Measurements from ENCODE around the gene HIGD1A. TPM values are rescaled to one million over a fixed set of nuclear protein-coding genes. Genes with fewer than 3 reads are reported as not detected.

Gene HIGD1A
- total and polyA plus RNA-seq, 9 of the 15 experiments (the other 6 are each of a cell fraction or from before 2014, with no cell fraction given), result 165 to 1,185 (median 333) TPM

DNA sequence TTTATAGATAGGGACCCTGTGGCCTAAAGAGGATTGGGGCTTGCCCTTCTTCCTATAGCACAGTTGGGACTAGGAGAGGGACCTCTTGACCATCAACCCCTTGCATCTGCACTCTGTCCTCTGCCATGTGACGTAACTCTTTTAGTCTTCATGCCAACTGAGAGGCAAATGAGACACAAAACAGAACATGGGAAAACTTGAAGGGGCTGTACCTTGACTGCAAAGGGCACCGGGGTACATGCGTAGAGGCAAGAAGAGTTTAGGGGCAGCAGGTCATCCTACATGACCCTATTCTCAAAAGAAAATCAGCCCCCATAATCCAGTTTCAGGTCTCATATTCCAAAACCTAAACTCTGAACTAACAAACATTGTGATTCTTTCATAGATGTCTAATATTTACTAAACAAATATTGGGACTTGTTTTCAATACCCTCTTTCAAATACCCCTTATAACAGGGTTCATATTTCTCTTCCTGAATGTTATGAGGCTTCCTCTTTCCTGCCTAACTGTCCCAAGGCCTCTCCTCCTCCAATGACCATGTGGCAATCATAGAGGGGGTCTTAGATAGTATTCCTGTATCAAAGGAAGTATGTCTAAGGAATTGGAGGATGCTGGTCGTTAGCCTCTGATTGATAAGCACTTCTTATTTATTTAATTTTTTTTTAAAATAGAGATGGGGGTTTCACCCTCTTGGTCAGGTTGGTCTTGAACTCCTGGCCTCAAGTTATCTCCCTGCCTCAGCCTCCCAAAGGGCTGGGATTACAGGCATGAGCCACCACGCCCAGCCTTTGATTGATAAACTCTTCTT is 25.5 kb upstream of the HIGD1A start:
- DNase-seq (ENCODE audit: extremely low read depth in 1 of 4, low spot score in 3 of 4) (no peak), ATAC-seq (no peak), FAIRE-seq (no peak)
- intact Hi-C loops (cut with micrococcal nuclease), result loop anchor here (1.0 to 10.0 kb wide), 4 partner anchors 49 to 328 kb away; partner anchors contain the start of gene VIPR1
- TF ChIP-seq, protein P1, sequence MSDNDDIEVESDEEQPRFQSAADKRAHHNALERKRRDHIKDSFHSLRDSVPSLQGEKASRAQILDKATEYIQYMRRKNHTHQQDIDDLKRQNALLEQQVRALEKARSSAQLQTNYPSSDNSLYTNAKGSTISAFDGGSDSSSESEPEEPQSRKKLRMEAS (CRISPR knock-in tag; IDR thresholded peaks at IDR 0.05), result no peak
- TF ChIP-seq TAL1 (IDR thresholded peaks at IDR 0.05), result no peak
- TF ChIP-seq HEY1 (CRISPR knock-in tag; IDR thresholded peaks at IDR 0.05; ENCODE audit: borderline replicate concordance), result no peak
- TF ChIP-seq, protein P2, sequence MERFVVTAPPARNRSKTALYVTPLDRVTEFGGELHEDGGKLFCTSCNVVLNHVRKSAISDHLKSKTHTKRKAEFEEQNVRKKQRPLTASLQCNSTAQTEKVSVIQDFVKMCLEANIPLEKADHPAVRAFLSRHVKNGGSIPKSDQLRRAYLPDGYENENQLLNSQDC (CRISPR knock-in tag; IDR thresholded peaks at IDR 0.05), result no peak
- 0 out of 2 replicates have a peak, but pooled peaks have one; percentile 3 for TF ChIP-seq CHD2 (IDR thresholded peaks at IDR 0.05; ENCODE audit: low read depth, low read length)
- no peak for TF ChIP-seq BRD9 (IDR thresholded peaks at IDR 0.05; ENCODE audit: low read depth, partially characterized antibody)
- no peak for TF ChIP-seq CBX5 (IDR thresholded peaks at IDR 0.05; ENCODE audit: borderline replicate concordance, low read depth)
- TF ChIP-seq, protein P3, sequence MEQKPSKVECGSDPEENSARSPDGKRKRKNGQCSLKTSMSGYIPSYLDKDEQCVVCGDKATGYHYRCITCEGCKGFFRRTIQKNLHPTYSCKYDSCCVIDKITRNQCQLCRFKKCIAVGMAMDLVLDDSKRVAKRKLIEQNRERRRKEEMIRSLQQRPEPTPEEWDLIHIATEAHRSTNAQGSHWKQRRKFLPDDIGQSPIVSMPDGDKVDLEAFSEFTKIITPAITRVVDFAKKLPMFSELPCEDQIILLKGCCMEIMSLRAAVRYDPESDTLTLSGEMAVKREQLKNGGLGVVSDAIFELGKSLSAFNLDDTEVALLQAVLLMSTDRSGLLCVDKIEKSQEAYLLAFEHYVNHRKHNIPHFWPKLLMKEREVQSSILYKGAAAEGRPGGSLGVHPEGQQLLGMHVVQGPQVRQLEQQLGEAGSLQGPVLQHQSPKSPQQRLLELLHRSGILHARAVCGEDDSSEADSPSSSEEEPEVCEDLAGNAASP (IDR thresholded peaks at IDR 0.05), result no peak
- Histone ChIP-seq H3K27ac (ENCODE audit: extremely low read depth, low read depth, low read length) (no peak overlapping the region), H3K27me3 (ENCODE audit: control insufficient read depth in 2 of 2, insufficient read depth in 2 of 2, low read length in 2 of 2) (peaks cover 0 to 2% of the 10 kb centered on the region in 2 experiments; a peak in 1 of 5 replicates), H3K36me3 (ENCODE audit: control insufficient read depth, insufficient read depth, low read length) (no peaks in the 10 kb centered on the region), H3K4me3 (no peak overlapping the region), H3K9ac (ENCODE audit: insufficient read depth in 1 of 2, low read depth in 2 of 2, low read length in 2 of 2) (no peak overlapping the region), H4K20me1 (replicated peaks; ENCODE audit: control insufficient read depth, insufficient read depth, low read length) (no peaks in the 10 kb centered on the region), H3K4me2 (ENCODE audit: insufficient read depth, low read length) (no peak overlapping the region), H3K79me2 (ENCODE audit: control insufficient read depth, insufficient read depth, low read length) (no peaks in the 10 kb centered on the region), H2AFZ (ENCODE audit: low read depth, low read length) (no peak overlapping the region), H3K9me3 (replicated peaks; ENCODE audit: control insufficient read depth, insufficient read depth, low read depth, low read length) (no peaks in the 10 kb centered on the region), H3K4me1 (replicated peaks in 1 of 2; ENCODE audit: control insufficient read depth in 2 of 2, insufficient read depth in 2 of 2, low read length in 2 of 2) (no peaks in the 10 kb centered on the region), H3K9me1 (ENCODE audit: control insufficient read depth, insufficient read depth, low read length) (no peaks in the 10 kb centered on the region)
- BruUV-seq (replicated peaks), result no TSS peak
- ChIA-PET POLR2A (interaction anchor here (0.6 to 2.1 kb wide), 6 partner anchors 9 to 441 kb away, joined by 3 to 7 read pairs (median 4); partner anchors contain the start of gene HIGD1A), CTCF (ENCODE audit: low intra/inter-chr PET ratio) (interaction anchor here (0.5 to 4.5 kb wide), 5 partner anchors 46 to 600 kb away, joined by 3 to 61 read pairs (median 5); no protein-coding TSS in a partner anchor)
- WGBS (ENCODE audit: insufficient coverage, low coverage, missing lambda C conversion rate), result 21% methylated on average over 5 of the region's 5 CpGs
- in situ Hi-C loops (cut with MboI), result loop anchor here (5.0 kb wide), 1 partner anchor 48 kb away; no protein-coding TSS in a partner anchor
